NCI-H146 treated with DMSO at 0.1 percent for 48 hours (cell line): ENCODE results near the gene TMBIM6.

Source experiments
- DNase-seq: peaks from one replicate; lab custom pipeline; 2025; ENCODE audit not compliant: unreplicated experiment; lab: John Stamatoyannopoulos, UW

Gene TMBIM6

DNA sequence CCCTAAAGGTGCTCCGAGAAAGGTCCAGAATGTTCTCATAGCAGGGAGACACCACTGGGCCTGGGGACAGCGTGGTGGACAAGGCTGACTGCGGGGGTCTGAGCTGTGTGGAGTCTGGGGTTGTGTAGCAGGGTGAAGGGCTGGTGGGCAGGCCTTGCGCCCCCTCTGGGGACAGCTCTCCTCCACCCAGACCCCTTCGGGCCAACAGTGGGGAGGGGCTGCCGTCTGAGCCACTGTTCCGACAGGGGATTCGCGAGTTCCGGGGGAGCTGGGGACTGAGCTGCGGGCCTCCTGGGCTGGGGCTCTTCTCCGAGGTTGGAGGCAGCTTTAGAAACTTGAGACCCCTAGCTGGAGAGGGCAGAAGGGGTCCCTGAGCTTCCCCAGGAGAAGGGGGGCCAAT, 54.8 kb downstream of the TMBIM6 start:
- no peak for DNase-seq

DNA sequence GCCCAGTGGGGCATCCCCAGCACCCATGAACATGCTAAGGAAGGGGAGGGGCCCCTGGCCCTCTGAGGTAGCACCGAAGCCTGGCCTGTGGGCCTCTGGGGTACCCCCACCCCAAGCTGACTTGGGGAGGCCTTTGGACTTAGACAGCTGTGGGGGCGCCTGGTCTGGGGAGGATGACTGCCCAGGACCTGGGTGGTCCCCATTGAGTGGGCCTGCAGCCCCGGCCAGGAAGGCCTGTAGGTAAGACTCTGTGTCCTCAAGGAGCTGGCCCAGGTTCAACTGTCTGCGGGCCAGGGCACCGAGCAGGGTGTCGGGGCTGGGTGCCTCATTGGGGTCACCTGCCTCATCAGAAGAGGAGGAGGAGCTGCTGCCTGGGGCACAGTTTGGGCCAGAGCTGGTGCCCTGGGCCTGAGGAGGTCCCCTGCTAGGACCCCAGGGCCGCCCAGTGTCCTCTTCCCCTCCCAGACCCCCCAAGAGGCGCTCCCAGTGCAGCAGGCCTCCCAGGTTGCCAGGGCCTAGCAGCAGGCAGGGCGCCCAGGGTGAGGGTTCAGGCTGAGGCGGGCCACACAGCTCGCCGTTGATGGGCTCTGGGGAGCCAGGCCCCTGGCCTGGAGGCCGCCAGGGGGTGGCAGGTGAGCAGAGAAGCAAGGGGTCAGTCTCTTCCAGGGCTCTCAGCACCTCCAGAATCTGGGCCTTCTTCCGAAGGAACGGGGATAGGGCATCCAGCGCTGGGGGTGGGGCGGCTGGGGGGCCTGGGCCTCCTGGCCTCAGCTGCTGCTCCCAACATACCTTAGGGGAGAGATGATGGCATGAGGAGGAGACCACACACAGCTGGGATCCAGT, 55.5 kb downstream of the TMBIM6 start:
- no peak for DNase-seq

DNA sequence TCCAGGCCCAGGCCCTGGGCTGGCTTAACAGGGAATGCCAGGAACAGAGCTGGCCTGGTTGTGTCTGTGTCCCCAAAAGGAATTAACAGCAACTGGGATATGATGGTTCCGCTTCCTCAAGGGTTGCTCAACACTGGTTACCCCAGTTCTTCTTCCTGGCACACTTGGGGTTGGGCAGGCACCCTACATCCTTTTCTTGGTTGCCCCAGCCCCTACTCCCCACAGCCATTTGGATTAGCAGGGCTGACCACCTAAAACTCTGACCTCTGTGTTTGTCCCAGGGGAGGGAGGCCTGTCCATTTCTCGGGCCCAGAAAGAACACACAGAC, 56.1 kb downstream of the TMBIM6 start:
- DNase-seq = no peak

DNA sequence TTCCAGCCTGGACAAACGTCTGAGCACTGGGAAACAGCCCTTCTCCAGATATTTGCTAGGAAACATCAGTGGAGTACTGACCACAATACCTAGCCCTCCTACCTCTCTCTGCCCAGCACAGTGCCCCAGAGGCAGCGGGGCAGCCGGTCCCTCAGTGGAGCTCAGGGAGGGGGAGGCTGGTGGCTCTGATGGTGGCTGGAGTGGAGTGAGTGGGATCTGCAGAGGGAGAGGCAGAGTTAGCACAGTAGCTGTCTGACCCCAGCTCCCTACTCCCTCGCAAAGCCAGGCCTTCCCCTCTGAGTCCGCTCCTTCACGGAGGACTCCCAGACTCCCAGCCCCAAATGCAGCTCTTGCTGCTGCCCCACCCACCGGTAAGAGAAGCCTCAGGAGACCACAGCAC, 56.9 kb downstream of the TMBIM6 start:
- DNase-seq = no peak

DNA sequence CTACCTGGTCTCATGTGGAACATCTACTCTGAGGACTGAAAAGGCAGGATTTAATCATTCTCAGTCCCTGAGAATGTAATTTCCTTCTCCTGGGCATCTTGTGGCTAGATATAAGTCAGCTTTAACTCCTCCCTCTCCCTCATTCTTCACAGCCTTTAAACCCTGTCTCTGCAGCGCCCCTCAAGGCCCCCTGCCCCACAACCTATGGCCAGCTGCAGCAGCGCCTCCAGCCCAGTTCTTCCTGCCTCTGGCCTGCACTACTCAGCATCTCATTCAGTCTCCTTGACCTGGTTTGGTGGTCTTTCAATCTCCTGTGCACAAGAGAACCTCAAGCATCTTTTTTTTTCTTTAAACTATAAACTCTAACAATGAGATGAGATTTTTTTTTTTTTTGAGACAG, 57.6 kb downstream of the TMBIM6 start:
- DNase-seq = no peak

DNA sequence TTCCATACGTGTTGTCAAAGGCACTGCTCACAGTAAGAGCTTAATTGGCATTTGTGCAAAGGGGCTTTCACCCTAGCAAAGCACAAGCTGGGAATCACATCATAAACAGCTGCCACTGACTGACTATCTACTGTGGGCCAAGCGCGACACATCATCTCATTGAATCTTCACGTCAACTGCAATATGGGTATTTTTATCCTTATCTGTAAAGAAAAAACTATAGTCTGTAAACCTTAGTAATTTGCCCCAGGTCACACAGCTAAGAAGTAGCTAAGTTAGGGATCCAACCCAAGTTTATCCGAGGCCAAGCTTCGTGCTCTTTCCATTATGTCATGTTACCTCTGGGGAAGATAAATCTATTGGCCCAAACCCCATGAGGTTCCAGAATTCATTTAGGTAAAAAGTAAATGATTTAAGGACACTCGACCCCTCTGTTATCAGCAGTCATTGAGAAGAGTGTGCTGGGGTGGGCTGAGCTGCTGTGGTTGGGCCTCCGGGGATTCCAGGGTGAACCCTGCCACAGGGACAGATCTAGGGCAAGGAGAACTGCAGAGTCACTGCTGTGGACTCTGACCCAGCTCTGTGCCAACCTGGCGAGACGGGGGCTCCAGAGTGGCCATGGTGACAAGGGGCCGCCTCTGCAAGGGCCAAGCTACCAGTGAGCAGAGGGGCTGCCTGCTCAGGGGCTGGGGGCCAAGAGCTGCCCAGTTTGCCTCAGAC, 59.2 kb downstream of the TMBIM6 start:
- no peak for DNase-seq

DNA sequence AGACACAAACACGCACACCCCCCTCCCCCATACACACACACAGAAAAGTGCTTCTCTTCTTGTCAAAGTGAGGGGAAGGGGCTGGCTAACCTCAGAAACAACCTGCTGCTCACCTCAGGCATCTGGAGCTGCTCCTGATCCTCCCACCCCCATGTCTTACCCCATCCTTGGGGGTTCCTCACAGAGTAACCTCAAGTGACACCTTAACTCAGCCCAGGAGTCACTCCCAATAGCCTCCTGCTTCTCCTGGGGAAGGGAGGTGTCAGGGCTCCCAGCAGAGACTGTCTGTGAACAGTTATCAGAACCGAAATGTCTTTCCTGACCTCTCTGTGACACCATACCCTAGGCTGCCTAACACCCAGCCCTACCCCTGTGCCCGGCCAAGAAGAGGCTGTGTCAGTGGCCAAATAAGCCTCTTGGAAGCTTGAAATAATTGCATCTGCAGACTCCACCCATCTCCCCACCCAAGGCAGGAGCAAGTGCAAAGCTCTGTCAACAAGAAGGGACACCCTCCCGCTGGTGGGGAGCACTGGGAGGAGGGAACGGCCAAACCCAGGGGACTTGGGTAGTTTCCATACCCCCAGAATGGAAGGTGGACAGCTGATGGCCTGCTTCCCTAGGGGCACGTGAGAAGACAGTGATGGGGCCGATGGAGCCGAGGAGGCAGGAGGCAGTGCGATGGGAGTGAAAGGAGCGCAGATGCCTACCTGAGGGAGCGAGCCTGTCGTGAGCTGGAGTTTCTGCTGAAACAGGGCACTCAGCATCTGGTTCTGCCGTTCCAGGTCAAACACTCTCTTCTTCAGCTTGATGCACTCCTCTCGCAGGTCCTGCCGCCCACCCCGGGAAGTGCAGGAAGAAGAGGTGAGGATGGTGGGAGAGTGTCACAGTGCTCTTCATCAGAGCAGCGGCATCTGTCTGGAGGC, 60.0 kb downstream of the TMBIM6 start:
- no peak for DNase-seq

DNA sequence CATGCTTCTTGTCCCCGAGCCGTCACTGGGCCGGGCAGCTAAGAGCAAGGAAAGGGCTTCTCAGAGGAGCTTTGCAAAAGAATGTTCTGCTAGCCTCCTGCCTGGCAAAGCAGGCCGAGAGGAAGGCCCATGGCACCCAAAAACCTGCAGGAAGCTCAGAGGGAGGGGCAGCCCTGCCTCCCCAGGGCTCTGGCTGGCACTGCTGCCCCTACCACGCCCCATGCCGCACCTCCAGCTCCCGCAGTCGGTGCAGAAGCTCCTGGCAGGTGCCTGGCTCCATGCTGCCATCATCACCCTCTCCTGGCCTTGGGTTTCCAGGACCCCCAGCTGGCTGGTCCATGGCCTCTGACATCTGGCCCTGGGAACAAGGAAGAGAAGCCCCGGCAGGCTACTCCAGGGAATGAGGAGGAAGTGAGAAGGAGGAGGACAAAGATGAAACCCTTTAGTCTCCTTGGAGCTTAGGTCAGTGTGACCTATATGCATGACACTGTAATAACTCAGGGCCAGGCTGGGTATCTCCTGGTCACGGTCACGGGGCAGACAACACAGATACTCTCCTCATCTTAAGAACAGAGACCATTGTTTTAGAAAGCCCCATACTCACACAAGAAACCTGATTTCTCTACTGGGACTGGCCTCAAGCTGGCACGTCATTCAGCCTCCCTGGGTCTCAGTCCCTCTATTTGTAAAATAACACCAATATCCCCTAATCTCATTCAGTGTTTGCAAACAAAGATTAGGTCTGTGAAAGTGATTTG, 62.5 kb downstream of the TMBIM6 start:
- no peak for DNase-seq

DNA sequence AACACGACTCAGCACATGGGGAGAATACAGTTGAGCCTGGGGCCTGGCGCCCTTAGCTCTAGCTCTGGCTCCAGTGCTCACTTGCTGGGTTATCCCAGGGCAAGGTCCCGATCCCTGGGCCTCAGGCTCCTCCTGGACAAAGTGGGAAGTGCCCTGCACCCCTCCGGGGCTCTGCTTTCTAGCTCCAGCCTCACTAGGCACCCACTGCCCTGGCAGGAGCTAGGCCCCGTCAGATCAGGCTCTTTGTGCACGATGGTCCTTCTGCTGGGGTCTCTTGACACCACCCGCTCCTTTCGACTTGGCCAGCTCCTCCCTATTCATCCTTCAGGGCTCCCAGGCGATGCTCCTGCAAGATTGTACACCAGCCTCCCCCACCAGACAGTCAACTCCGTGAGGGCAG, 63.5 kb downstream of the TMBIM6 start:
- DNase-seq = no peak

DNA sequence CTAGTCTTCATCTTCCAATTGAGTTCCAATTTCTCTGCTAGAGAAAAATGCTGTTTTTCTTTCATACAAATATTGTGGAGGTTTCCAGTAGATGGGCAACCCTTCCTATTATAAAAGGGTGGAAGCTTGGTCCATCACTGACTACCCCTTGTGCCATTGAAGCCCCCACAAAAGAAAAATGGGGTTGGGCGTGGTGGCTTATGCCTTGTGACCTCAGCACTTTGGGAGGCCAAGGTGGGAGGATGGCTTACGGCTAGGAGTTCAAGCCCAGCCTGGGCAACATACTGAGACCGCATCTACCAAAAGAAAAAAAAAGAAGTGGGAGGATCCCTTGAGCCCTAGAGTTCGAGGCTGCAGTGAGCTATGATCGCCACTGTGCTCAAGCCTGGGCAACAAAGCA, 64.1 kb downstream of the TMBIM6 start:
- DNase-seq = no peak

DNA sequence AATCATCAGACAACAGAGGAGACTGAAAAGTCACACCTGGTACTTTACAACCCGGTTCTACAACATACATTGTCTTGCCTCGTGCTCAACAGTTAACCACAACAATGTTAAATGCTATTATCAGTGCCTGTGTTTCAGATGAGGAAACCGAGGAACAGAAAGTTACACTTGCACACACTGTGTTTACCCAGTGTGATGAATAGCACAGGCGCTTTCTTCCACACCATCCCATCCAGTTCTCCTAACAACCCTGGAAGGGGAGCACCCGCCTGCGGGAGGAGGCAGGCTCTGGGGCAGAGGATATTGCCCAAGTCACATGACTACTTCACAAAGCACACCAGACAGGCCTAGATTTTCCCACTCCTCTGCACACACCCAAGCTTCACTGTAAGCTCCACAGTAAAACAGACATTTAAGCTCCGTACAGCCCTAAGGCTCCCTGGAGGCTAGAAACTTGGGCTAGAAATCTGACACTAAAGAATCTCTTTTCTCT, 65.0 kb downstream of the TMBIM6 start:
- DNase-seq = no peak

DNA sequence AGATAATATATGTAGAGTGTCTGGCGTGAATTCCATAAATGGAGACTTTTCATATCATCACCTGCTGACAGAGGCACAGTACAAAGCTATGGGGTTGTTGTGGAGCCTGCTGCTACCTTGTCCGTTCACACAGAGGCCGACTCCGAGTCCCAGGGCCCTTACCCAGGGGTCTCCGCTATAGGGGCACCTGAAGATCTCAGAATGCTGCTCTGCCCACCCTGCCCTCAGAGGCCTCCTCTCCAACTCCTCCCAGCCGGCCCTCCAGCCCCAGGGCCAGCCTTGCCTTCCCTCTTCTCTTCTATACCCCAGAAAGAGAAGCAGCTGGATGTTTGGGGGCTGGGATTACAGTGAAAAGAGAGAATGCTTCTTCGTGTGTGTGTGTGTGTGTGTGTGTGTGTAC, 65.5 kb downstream of the TMBIM6 start:
- DNase-seq = no peak

DNA sequence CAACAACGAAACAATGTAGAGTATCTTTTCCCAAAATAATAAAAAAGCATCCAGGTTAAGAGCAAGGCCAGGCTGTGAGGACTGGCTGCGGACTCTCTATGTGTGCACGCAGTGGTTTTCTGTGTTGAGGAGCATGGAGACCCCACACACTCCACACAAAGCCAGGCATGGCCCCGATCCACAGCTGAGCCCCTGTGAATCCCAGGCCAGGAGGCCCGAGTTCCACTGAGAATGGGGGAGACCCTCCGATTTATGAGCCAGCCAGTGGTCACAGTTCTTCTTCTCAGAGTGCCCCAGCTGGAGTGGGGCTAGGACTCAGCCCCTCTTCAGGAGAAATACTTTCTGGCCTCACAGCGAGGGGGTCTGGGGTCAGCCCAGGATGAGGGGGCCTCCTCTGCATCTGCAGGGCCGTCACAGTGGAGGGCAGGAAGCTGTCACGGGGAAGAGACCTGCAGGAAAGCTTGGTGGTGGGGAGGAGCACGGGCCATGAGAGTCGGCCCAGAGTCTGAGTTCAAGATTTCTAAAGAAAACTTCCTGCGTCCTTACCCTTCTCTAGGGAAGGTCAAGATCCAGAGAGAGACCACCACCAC, 66.7 kb downstream of the TMBIM6 start:
- DNase-seq = no peak

DNA sequence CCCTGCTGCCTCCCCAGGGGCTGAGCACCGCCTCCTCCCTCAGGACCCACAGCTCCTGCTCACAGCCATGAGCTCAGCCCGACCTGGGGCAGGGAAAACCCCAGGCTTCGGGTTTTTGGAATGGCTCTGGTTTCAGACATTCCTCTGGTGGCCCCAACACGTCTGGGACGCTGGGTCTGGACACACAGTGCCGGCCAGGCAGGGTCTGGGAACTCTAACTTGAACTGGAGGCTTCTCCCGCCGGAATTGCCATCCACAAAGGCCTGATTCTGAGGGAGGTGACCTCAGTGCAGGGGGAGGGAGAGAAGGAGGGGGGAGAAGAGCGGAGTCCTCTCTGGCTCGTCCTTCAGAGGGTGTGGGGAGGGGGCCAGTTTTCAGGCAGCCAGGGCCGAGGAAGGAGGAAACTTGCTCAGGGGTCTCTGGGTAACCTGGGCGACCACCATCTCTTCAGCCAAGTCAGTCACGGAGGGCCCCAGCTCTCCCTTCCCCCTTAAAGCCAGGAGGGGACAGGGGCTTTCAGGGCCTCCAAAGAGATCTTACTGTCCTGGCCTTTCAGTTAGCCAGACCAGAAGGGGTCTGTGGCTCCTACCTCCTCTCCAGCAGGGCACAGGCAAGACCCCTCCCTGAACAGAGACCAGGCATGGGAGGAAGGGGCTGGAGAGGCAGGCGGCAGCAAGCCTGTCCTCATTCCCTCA, 67.5 kb downstream of the TMBIM6 start:
- DNase-seq = no peak

DNA sequence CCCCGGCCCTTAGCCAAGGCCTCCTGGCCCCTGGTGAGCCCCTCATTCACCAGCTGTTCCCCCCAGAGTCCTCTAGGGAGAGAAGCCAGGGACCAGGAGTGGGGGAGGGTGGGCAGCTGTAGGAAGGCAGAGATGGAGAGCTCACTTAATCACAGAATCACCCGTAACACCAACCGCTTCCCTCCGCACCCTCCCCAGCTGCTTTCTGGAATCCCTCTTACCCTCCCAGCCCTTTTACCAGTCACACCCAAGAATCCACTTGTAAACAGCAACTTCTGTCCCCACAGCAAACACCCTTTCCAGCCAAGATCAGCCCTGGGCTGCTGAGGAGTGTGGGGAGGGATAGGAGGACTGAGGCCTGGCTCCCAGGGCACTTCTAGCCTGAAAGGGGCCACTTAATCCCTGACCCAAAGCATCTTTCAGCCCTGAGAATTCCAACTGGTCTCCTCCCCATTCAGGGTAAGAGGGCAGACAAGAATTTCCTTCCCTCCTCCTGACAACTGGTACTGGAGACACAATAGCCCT, 68.1 kb downstream of the TMBIM6 start:
- DNase-seq = no peak

DNA sequence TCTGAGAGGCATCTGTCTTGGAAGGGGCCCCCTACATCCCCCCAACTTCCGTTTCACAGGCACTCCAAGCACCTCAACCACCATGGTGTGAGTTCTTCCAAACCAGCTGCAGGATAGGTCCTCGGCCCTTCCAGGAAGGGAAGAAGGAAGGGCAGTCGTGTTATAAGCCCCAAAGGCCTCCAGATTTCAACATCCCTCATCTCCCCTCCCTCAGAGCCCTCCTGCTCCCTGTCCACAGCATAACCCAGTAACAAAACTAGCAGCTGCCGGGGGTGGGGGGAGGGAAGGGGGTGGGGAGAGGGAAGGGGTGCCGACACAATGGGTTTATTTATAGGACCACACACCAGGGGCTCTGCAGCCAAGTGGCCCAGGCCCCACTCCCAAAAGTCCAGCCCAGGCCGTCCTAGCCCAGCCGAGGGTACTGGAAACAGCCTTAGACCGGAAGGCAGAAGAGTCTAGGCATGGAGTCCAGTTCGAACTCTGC, 68.6 kb downstream of the TMBIM6 start:
- no peak for DNase-seq

DNA sequence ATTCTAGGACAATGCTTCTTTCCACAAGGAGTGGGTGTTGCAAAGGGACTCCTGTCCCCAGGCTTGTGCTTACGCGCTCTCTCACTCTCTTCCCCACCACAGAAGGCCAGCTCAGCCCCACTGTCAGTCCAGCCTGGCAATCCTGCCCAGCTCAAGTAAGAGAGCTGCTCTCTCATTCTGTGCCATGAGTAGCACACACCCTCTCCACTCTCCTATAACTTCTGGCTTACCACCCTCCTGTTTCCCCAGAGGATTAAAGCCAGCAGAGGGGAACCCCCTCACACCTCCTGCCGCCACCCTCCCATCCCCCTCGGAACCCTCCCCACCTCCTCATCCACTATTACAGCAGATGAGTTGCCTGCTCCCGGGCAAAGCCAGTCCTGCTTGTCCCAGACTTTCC, 69.8 kb downstream of the TMBIM6 start:
- no peak for DNase-seq

DNA sequence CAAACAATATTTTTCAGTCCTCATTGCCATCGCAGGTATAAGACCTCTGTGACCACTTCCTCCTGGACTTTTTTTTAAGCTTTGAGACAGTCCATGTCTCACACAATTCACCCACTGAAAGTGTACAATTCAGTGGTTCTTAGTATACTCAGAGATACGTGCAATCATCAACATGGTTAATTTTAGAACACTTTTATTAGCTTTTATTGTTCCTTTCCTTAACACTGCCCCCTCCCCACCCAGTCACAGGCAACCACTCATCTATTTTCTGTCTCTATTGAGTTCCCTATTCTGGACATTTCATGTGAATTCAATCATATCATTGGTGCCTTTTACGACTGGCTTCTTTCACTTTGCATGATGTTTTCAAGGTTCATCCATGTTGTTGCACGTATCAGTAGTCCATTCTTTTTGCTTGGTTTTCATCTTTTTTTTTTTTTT, 70.6 kb downstream of the TMBIM6 start:
- DNase-seq = no peak

DNA sequence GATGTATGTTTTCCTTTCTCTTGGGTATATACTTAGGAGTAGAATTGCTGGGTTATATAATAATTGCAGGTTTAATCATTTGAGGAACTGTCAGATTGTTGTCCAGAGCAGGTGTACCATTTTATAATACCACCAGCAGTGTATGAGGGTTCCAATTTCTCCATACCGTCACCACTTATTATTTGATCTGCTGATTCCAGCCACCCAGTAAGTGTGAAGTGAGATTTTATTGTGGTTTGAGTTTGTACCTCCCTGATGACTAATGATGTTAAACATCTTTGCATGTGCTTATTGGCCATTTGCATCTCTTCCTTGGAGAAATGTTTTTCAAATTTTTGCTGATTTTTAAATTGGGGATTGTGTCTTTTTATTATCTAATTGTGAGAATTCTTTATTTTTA, 71.8 kb downstream of the TMBIM6 start:
- no peak for DNase-seq
